Activated CD4-positive, alpha-beta T cell treated with anti-CD3 and anti-CD28 coated beads for 4 hours (primary cell): ENCODE measurements around the gene MCM3AP.

Experiments used
- DNase-seq, 2 donors: peaks; one replicate each; pipeline ENCODE4 v3.0.0-alpha.2; 2020

The MCM3AP gene

GRCh38 chr21:46215436-46216131, 69.8 kb downstream of the MCM3AP start:
- no peak for DNase-seq

GRCh38 chr21:46214478-46215340, 70.7 kb downstream of the MCM3AP start:
- no peak for DNase-seq

- no peak for DNase-seq
These were observed 71.7 kb downstream of the MCM3AP start for GRCh38 chr21:46213620-46214286.

GRCh38 chr21:46212721-46213484, 72.5 kb downstream of the MCM3AP start:
- no peak for DNase-seq

GRCh38 chr21:46211786-46212720, 73.4 kb downstream of the MCM3AP start:
- DNase-seq, result no peak

GRCh38 chr21:46211376-46211775, 74.0 kb downstream of the MCM3AP start:
- no peak for DNase-seq

GRCh38 chr21:46210378-46211136, 74.9 kb downstream of the MCM3AP start:
- DNase-seq, result no peak

GRCh38 chr21:46208761-46209721, 76.4 kb downstream of the MCM3AP start:
- DNase-seq, result no peak

- no peak for DNase-seq
These were observed 77.4 kb downstream of the MCM3AP start for GRCh38 chr21:46207920-46208591.

GRCh38 chr21:46207006-46207919, 78.1 kb downstream of the MCM3AP start:
- no peak for DNase-seq

GRCh38 chr21:46206163-46207005, 79.0 kb downstream of the MCM3AP start:
- DNase-seq, result no peak

GRCh38 chr21:46205766-46206162, 79.6 kb downstream of the MCM3AP start:
- DNase-seq, result no peak

- no peak for DNase-seq
These were observed 80.2 kb downstream of the MCM3AP start for GRCh38 chr21:46205166-46205565.

- no peak for DNase-seq
These were observed 82.2 kb downstream of the MCM3AP start for GRCh38 chr21:46203203-46203600.

GRCh38 chr21:46202592-46203202, 82.7 kb downstream of the MCM3AP start:
- no peak for DNase-seq
